Measurements from ENCODE around the gene CLEC11A. TPM values are rescaled to one million over a fixed set of nuclear protein-coding genes. Genes with fewer than 3 reads are reported as not detected.

CLEC11A gene
- total and polyA plus RNA-seq, 2 of the 8 experiments (the other 6 are each of a cell fraction or from before 2014, with no cell fraction given): 4.3 to 17.4 TPM

GRCh38 chr19:50710612-50711011, 12.6 kb upstream of the CLEC11A start (continued):
- no peak for TF ChIP-seq RXRA (IDR thresholded peaks at IDR 0.05; ENCODE audit: insufficient read depth, low read depth, low read length)
- no peak for TF ChIP-seq ATF2 (IDR thresholded peaks at IDR 0.05; ENCODE audit: low read length)
- no peak for TF ChIP-seq SP2 (IDR thresholded peaks at IDR 0.05; ENCODE audit: low read length)
